HEK293 (cell line): Measurements from ENCODE around the gene RAE1.

Source experiments
- SCRT1 ChIP-seq: fragments of 450-650 bp; formaldehyde crosslinking; IDR thresholded peaks from 2 replicates; pipeline ENCODE4 v1.5.1; 2016; ENCODE audit warnings: missing biosample characterization, missing genetic modification characterization, borderline replicate concordance
- ZNF248 ChIP-seq: fragments of 450-650 bp; formaldehyde crosslinking; IDR thresholded peaks from 2 replicates; pipeline ENCODE4 v1.5.1; 2017; ENCODE audit warnings: missing biosample characterization, missing genetic modification characterization
- ZNF624 ChIP-seq: fragments of 450-650 bp; formaldehyde crosslinking; IDR thresholded peaks from 2 replicates; pipeline ENCODE4 v1.5.1; 2017; ENCODE audit warnings: missing biosample characterization, missing genetic modification characterization
- ZNF670 ChIP-seq: fragments of 450-650 bp; formaldehyde crosslinking; IDR thresholded peaks from 2 replicates; pipeline ENCODE4 v1.5.1; 2016; ENCODE audit warnings: missing biosample characterization, missing genetic modification characterization, low read depth
- TF ChIP-seq, protein P1 (sequence below): fragments of 450-650 bp; formaldehyde crosslinking; IDR thresholded peaks from 2 replicates; pipeline ENCODE4 v1.5.1; 2016; ENCODE audit warnings: missing biosample characterization, missing genetic modification characterization
- TF ChIP-seq, protein P2 (sequence below): fragments of 450-650 bp; formaldehyde crosslinking; IDR thresholded peaks from 2 replicates; pipeline ENCODE4 v1.5.1; 2016; ENCODE audit warnings: missing biosample characterization, missing genetic modification characterization
- TF ChIP-seq, protein P3 (sequence below): IDR thresholded peaks from 2 replicates; pipeline ENCODE4 v1.6.1; 2011; ENCODE audit warnings: mild to moderate bottlenecking, low read depth, low read length, borderline replicate concordance

DNA sequence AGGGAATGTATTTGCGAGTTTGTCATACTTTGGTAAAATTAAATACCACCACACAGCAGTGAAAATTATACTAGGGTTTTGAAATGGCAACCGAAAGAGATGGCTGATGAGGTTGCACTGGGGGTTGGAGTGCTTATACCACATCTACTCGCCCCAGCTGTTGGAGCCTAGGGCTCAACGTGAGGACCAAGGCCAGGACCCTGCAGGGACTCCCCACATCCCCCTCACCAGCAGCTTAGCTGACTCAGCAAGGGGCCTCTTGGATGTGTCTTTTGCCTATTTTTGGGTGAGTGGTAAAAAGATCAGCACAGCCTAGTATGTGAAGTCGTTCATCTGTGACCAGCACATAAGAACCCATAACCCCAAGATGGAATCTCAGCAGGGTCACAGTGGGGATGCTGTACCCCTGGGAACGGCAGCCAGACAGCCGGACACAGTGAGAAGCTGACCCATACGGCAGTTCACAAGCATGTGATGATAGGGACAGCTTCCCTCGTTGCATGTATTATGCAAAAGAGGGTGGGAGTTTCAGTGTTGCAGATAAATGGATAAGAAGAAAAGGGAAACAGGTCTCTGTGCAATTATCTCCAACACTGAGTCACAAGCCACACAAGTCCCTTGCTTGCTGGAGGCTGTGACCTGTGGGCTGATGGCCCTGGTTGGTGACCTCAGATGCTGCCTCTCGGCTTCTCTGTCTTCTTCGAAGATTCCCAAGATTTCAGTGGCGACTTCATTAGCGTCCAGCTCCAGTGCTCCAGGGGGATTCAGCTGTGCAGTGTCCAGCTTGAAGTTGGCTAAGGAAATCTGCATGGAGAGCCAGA lies 42.4 kb upstream of the RAE1 start:
- TF ChIP-seq, protein P1, sequence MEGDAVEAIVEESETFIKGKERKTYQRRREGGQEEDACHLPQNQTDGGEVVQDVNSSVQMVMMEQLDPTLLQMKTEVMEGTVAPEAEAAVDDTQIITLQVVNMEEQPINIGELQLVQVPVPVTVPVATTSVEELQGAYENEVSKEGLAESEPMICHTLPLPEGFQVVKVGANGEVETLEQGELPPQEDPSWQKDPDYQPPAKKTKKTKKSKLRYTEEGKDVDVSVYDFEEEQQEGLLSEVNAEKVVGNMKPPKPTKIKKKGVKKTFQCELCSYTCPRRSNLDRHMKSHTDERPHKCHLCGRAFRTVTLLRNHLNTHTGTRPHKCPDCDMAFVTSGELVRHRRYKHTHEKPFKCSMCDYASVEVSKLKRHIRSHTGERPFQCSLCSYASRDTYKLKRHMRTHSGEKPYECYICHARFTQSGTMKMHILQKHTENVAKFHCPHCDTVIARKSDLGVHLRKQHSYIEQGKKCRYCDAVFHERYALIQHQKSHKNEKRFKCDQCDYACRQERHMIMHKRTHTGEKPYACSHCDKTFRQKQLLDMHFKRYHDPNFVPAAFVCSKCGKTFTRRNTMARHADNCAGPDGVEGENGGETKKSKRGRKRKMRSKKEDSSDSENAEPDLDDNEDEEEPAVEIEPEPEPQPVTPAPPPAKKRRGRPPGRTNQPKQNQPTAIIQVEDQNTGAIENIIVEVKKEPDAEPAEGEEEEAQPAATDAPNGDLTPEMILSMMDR (tag by site-specific recombination) = no peak
- TF ChIP-seq, protein P2, sequence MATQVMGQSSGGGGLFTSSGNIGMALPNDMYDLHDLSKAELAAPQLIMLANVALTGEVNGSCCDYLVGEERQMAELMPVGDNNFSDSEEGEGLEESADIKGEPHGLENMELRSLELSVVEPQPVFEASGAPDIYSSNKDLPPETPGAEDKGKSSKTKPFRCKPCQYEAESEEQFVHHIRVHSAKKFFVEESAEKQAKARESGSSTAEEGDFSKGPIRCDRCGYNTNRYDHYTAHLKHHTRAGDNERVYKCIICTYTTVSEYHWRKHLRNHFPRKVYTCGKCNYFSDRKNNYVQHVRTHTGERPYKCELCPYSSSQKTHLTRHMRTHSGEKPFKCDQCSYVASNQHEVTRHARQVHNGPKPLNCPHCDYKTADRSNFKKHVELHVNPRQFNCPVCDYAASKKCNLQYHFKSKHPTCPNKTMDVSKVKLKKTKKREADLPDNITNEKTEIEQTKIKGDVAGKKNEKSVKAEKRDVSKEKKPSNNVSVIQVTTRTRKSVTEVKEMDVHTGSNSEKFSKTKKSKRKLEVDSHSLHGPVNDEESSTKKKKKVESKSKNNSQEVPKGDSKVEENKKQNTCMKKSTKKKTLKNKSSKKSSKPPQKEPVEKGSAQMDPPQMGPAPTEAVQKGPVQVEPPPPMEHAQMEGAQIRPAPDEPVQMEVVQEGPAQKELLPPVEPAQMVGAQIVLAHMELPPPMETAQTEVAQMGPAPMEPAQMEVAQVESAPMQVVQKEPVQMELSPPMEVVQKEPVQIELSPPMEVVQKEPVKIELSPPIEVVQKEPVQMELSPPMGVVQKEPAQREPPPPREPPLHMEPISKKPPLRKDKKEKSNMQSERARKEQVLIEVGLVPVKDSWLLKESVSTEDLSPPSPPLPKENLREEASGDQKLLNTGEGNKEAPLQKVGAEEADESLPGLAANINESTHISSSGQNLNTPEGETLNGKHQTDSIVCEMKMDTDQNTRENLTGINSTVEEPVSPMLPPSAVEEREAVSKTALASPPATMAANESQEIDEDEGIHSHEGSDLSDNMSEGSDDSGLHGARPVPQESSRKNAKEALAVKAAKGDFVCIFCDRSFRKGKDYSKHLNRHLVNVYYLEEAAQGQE (tag by site-specific recombination) = no peak
- TF ChIP-seq SCRT1 (no peak), ZNF248 (no peak), ZNF624 (tag by site-specific recombination) (no peak), ZNF670 (tag by site-specific recombination) (no peak)
- TF ChIP-seq, protein P3, sequence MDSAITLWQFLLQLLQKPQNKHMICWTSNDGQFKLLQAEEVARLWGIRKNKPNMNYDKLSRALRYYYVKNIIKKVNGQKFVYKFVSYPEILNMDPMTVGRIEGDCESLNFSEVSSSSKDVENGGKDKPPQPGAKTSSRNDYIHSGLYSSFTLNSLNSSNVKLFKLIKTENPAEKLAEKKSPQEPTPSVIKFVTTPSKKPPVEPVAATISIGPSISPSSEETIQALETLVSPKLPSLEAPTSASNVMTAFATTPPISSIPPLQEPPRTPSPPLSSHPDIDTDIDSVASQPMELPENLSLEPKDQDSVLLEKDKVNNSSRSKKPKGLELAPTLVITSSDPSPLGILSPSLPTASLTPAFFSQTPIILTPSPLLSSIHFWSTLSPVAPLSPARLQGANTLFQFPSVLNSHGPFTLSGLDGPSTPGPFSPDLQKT = no peak
